DMS 273 treated with DMSO at 0.1 percent for 48 hours (cell line): ENCODE measurements around the gene GPBP1.
A peak's percentile ranks its signal among the peaks of the same experiment; 100 is the strongest.

Experiments used
- DNase-seq: peaks from one replicate; lab custom pipeline; 2025; lab: John Stamatoyannopoulos, UW

GPBP1 gene

DNA sequence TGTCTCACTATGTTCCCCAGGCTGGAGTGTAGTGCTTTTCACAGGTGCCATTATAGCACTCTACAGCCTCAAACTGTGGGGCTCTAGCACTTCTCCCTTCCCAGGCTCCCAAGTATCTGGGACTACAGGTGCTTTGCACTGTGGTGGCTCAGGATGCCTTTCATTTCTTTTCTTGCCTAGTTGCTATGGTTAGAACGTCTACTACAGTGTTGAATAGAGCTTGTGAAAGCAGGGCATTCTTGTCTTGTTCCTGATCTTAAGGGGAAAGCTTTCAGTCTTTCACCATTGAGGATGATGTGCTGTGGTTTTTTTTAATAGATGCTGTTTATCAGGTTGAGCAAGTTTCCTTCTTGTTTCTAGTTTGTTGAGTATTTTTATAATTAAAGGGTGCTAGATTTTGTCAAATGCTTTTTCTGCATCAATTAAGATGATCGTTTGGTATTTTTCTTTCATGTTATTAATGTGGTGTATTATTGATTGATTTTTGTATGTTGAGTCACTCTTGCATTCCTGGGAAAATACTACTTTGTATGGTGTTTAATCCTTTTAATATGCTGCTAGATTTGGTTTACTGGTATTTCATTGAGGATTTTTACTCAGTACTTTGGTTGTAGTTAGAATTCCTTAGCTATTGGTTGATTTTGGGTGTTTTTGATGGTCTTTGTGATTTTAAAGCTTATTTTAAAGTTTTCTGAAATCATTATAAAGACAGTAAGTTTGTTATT lies 35.6 kb downstream of the GPBP1 start:
- DNase-seq = no peak

DNA sequence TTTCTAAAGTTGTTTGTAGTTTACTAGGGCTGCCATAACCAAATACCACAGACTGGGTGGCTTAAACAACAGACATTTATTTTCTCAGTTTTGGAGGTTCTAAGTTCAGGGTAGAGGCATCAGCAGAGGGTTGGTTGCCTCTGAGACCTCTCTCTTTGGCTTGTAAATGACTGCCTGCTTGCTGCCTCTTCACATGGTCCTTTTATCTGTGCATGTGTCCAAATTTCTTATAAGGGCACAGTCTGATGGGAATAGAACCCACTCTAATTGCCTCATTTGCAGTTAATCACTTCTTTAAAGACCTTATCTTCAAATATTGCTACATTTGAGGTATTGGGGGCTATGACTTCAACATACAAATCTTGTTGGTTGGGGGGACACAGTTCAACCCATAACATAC lies 36.8 kb downstream of the GPBP1 start:
- DNase-seq = no peak

DNA sequence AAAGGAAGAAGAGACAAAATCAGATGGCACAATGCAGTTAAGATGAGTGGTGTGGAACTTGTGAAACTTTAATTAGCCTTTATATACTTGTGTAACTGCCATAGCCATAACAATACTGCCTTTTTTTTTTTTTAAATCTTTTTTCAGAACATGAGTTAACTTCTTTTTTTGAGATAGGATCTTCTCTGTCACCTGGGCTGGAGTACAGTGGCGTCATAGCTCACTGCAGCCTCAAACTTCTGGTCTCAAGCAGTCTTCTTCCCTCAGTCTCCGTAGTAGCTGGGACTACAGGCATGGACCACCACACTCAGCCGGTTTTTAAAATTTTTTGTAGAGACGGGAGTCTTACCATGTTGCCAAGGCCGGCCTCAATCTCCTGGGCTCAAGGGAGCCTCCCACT lies 37.2 kb downstream of the GPBP1 start:
- no peak for DNase-seq

DNA sequence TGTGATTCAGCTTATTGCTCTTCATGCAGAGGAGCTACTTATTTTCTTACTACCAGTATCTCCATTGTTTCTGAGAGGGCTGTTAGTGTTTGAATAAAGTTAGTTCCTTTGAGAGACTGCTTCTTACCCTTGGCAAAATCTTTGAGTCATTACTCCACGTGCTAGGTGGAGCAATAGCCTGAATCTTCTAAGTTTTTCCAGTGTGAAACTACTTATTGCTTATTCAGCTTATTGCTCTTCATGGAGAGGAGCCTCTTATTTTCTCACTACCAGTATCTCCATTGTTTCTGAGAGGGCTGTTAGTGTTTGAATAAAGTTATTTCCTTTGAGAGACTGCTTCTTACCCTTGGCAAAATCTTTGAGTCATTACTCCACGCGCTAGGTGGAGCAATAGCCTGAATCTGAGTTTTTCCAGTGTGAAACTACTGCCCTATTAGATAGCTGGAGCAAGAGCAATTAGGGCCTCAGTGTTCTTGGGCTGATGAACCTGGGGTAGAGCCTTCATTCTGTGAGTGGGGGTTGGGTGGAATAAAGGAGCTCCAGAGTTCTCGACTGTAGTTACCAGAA lies 41.9 kb downstream of the GPBP1 start:
- no peak for DNase-seq

DNA sequence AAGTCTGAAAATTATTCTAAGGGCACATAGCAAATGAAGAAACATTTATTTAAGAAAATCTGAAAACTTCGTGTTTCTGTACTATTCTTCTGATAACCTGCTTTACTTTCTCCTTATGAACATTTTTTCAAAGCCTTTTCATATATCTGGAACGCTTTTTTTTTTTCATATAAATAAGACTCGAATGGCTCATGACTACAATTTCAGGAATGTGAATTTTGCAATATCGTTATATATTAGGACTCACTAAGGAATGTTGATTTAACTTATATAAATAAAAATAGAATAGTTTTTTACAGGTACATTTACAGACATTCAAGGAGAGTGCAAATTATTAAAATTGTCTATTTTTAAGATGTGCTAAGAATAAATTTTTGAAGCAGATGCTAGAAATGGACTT lies 42.9 kb downstream of the GPBP1 start:
- DNase-seq = no peak

DNA sequence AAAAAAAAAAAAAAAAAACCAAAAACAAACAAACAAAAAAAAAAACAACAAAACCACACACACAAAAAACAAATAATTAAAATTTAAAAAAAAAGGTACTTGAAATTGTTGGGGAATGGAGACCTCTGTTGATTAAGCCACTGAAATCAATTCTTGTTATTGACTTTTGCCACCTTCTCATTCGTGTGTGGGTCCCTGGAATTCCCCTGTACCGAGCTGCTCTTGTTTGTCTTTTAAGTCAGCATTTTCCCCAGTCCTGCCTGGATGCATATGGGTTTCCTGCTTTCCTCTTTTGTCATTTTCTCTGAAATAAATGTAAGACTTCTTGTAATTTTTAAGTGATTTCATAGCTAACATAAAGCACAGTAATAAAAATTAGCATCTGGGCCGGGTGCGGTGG lies 45.5 kb downstream of the GPBP1 start:
- DNase-seq = no peak

DNA sequence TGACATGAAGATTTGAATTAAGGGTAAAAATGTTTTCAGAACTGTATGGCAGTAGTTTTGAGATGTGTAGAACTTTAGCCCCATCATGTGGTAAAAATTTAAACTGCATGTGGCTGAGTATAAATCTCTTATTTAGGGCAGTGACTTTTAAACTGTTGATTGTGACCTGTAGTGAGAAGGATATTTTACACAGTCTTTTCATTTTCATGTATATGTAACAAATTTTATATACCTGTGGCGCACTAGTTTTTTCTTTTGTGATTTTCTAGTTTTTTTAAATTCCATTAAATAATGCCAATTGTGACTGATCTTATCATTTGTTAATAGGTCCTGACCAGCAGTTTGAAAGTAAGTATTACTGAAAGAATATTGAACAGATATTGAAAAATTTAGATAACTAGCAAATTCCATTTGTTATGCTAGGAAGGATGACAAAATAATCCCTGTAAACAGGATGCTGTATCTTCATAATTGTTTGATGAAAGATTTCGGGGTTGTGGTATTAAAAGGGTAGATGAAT lies 47.2 kb downstream of the GPBP1 start:
- DNase-seq = peak; percentile 26

DNA sequence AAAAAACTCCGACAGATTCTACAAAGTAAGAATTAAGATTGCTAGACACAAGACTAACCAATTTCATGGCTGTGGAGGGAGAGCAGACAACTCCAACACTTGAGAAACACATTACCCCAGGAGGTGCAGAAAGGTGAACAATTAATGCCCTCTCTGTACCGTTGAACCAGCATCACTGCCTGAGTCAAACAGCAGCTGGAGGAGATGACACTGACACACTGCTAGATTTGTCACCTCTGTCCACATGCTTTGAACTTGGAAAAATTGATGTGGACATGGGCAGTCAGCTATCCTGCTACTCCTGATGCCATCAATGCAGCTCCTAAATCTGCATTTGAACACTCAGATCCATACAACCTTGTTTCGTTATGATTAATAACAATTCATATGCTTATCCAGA lies 51.7 kb downstream of the GPBP1 start:
- DNase-seq = no peak

DNA sequence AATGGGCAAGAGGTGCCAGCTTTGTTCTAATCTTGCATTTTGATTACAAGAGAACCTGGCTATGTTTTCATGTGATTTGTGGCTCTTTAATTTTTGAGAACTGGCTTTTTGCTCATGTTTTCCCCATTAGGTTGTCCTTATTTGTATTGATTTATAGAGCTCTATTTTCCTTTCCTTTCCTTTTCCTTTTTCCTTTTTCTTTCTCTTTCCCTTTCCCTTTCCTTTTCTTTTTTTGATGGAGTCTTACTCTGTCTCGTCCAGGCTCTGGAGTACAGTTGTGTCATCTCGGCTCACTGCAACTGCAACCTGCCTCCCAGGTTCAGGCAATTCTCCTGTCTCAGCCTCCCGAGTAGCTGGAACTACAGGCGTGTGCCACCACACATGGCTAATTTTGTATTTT lies 55.5 kb downstream of the GPBP1 start:
- DNase-seq = no peak

DNA sequence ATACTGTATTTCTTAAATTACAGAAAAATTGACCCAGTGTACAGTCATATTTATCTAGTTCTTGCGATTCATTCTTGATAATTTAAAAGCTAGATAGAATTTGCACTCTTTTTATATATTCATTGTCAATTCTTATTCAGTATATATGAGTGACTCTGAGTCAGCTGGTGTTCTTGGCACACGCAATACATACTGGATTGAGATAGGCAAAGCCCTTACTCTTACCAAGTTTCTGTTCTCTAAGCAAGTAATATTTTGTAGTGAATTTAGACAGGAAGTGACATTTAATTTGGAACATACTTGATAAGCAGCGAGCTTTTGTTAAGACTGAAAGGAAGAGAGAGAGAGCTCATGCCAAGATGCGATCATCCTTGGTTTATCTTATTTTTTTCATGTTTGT lies 57.7 kb downstream of the GPBP1 start:
- no peak for DNase-seq

DNA sequence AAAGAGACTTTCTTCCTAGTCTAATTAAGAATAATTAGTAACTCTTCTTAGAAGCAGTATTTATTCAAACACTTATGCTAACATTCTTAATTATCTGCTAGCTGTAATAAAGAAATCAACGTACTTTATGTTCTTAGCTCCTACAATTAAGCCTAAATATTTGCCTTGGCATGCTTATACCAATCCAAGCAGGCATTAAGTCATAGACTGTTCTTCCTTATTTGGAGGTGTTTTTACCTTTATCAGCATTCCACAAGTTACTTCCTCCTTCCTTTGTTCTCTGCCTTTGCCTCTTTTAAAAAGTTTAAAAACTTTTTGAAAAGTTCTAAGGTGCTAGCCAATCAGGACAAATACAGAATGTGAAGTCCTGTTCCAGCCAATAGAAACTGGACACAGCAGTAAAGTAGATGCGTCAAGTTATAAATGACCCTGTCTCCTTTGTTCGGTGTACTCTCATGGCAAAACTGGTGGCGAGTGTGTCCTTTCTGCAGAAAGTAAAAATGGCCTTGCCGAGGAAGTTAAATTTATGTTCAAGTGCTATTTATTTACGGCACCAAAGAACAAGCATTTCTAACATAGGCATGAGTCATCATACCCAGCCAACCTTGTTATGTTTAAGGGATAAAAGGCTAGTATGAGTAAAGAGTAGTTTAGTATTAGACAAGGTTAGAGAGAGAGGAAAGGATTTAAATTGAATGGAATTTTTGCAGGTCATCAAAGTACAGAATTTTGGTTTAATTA lies 58.6 kb downstream of the GPBP1 start:
- DNase-seq = no peak

DNA sequence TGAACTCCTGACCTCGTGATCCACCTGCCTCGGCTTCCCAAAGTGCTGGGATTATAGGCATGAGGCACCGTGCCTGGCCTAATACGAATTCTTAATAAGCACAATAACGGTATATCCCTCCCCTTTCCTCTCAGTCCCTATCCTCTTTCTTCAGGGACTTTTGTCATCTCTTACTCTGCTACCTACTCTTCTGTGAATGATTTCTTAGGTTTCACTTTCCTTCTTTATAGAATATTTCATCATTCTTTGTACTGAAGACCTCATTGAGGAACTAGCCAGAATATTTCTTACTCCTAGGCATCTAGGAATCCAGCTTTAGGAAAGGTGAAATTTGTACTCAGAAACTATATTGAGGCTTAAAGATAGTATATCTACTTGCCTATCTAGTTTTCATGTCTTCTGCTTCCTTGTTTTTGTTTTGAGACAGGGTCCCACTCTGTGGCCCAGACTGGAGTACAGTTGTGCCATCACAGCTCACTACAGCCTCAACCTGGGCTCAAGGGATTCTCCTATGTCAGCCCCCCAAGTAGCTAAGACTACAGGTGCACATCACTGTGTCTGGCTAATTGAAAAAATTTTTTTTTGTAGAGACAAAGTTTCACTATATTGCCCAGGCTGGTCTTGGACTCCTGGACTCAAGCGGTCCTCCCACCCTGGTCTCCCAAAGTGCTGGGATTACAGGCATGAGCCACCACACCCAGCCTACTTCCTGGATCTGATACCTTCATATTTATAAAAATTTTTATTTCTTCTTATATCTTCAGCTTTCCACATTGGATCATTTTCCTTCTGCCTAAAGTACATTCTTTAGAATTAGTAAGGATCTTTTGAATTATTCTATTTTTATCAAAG lies 69.7 kb downstream of the GPBP1 start:
- no peak for DNase-seq

DNA sequence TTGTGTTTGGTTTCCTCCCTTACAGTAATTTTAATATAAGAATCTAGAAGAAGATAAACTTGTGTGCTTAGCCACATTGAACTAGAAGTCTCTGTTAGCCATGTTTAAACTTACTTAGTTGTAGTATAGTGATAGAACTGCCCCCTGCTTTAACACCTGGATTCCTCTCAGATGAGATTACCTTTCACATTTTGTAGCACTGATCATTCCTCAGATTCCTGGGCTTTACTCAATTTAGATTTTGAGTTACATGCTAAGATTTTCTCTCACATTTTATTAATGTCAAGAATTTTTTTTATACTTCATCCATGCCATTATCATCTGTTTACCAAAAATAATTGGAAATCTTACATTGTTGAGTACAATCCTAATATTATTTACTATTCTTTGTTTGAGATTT lies 70.5 kb downstream of the GPBP1 start:
- DNase-seq = no peak

DNA sequence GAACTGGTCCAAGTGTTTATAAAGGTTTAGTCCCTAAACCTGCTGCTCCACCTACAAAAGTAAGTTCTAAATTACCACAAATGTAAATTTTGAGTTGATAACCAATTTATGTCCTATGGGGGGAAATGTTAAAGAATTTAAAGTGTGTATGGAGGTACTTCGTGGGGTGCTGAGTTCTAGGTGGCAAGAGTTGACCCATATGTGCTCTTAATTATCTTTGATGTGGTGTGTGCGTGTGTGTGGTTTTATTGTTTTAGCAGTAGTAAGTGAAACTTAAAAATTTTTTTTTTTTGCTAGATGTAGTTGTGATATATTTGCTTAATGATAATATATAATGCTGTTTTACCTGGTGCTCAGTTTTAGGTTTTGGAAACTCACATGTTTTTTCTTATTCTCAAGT lies 72.6 kb downstream of the GPBP1 start:
- DNase-seq = no peak

DNA sequence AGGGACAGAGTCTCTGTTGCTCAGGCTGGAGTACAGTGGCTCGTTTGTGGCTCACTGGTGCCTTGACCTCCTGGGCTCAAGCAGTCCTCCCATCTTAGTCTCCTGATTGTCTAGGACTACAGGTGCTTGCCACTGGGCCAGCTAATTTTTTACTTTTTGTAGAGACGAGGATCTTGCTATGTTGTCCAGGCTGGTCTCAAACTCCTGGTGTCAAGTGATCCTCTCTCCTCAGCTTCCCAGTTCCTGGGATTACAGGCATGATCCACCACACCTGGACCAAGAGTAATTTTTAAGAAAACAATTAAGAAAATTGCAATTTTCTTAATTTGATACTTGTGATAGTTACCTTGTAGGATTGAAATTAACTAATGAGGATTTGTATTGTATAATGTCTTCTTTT lies 73.9 kb downstream of the GPBP1 start:
- DNase-seq = no peak

DNA sequence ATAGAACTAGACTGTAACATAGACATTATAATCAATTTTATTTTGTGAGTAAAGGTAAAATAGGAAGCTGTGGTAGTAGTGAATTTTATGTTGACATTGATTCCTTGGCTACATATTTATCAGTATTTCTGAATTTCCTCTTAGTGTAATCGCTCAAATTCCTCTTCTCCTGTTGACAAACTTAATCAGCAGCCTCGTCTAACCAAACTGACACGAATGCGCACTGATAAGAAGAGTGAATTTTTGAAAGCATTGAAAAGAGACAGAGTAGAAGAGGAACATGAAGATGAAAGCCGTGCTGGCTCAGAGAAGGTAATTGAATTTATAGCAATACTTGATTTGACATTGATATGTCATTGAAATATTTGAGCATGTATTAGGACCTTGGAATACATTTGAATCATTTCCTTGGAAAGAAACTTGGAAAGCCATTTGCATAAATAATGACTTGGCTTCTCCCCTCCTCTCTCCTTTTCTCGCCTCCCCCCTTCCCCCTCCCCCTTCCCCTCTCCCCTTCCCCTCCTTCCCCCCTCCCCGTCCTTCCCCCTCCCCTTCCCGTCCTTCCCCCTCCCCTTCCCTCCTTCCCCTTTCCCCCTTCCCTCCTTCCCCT lies 75.5 kb downstream of the GPBP1 start:
- DNase-seq = no peak

DNA sequence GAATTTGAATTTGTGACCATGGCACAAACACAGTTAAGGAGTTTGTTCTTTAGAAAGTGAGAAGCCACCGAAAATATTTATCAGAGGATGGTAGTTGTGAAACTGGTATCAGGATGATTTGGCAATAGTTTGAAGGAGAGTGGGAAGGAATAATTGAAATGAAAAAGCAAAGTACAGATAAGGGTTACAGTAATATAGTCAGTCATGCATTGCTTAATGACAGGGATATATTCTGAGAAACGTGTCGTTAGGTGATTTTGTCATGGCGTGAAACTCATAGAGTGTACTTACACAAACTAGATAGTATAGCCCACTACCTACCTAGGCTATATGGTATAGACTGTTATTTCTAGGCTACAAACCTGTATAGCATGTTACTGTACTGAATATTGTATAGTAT lies 84.2 kb downstream of the GPBP1 start:
- no peak for DNase-seq

DNA sequence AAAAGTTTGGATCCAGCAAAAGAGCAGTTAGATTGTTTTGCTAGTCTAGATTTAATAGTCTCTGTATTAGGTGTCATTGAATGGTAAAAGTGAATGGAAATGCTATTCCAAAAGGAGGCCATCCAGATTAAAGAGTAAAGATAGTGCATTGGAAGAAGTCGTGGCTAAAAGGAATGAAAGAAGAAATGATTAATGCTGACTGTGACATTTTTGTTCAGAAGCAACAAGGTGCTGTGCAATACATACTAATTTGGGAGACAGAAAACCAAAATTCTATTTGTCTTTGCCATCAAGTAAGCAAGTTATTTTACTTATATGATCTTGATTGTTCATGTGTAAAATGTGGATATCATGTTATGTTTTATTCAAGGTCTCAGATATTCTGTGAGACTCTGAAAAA lies 85.1 kb downstream of the GPBP1 start:
- DNase-seq = no peak

DNA sequence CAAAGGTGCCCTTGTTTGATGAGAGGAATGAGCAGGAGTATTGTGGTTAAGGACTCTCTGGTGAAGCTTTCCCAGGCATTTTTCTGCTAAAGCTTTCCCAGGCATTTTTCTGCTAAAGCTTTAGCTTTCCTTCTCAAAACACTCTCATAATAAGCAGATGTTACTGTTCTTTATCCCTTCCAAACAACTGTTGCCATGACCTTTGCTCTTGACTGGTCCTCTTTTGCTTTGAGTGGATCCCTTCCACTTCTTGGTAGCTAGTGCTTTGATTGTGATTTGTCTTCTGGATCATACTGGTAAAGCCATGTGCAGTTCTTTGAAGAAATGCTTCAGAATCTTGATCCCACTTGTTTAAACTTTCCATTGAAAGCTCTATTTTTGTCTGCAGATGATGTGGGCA lies 85.8 kb downstream of the GPBP1 start:
- no peak for DNase-seq

DNA sequence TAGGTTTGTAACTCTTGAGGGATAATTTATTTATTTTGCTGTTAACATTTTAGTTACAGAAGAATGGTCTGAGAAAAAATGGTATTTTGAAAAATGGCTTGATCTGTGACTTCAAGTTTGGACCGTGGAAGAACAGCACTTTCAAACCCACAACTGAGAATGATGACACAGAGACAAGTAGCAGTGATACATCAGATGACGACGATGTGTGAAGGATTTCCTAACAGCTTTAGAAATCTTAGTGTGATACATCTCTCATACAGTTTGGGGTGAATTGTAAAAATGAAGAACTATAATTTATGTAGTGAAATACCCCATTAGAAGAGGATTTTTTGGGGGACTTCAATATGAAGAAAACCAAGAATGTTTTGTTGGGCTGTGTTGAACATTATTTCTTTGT lies 88.7 kb downstream of the GPBP1 start:
- no peak for DNase-seq

DNA sequence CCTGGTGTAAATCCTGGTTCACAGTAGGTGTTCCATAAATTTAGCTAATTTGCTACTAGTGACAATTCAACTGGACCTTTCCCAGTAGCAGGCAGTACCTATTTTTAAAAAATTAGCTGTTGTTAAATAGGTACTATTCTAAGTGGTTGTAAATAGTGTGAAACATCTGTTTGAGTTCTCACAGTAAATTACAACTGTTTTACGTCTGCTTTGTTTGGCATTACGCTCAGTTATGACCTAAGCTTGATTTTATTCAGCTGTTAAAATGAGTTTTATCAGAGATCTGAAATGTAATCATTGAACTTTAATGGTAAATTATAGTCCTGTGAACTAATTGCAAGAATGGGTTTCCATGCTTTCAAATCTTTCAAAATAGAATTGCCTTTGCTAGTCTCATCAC lies 93.9 kb downstream of the GPBP1 start:
- no peak for DNase-seq

DNA sequence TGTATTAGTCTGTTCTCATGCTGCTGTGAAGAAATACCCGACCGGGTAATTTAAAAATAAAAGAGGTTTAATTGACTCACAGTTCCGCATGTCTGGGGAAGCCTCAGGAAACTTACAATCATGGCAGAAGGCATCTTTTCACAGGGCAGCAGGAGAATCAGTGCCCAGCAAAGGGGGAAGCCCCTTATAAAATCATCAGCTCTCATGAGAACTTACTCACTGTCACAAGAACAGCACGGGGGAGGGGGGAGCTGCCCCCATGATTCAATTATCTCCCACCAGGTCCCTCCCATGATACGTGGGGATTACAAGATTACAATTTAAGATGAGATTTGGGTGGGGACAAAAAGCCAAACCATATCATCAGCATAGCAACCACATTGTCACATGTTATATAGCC lies 102.5 kb downstream of the GPBP1 start:
- DNase-seq = no peak
